Uterus (tissue), 4 donors: ENCODE measurements around the gene PITRM1. TPM values are rescaled to one million over a fixed set of nuclear protein-coding genes. Genes with fewer than 3 reads are reported as not detected.

Source experiments
- DNase-seq, 2 donors: peaks; one replicate each; pipeline ENCODE4 v3.0.0-alpha.2; 2019 to 2020
- H3K27ac ChIP-seq, 2 donors: fragments of 200-600 bp; sonication (generic); 1 replicate in 1 of 2; 2 replicates in 1 of 2; pipeline ENCODE4 v1.5.1; 2016 to 2018
- H3K27me3 ChIP-seq, 2 donors: fragments of 200-600 bp; sonication (generic); one replicate each; pipeline ENCODE4 v1.5.1; 2018 to 2019; ENCODE audit warnings: control low read depth in 1 of 2
- H3K36me3 ChIP-seq, 2 donors: fragments of 200-600 bp; sonication (generic); one replicate each; pipeline ENCODE4 v1.5.1; 2019; ENCODE audit warnings: control low read depth in 1 of 2
- H3K4me1 ChIP-seq, 2 donors: fragments of 200-600 bp; sonication (generic); one replicate each; pipeline ENCODE4 v1.5.1; 2018 to 2019; ENCODE audit warnings: control low read depth in 1 of 2
- H3K4me3 ChIP-seq, 2 donors: fragments of 200-600 bp; sonication (generic); 1 replicate in 1 of 2; 2 replicates in 1 of 2; pipeline ENCODE4 v1.5.1; 2018 to 2019; ENCODE audit warnings: mild to moderate bottlenecking in 1 of 2
- H3K9me3 ChIP-seq, 2 donors: fragments of 200-600 bp; sonication (generic); one replicate each; pipeline ENCODE4 v1.5.1; 2019; ENCODE audit warnings: control low read depth in 1 of 2
- POLR2A ChIP-seq, 2 donors: fragments of 450-650 bp; IDR thresholded peaks; one replicate each; pipeline ENCODE4 v1.6.1; 2016; ENCODE audit warnings: antibody characterized with exemption in 2 of 2, mild to moderate bottlenecking in 1 of 2, moderate library complexity in 1 of 2
- intact Hi-C: fragments of 100-400 bp; cut with DNase I; formaldehyde crosslinking; loops from one replicate; pipeline ENCODE4 v1.15.1; 2023; ENCODE audit warnings: low total_unique reads
- total RNA-seq, 4 donors: library from RNA; depleted of rRNA in 3 of 4; stranded (reverse); fragments of >200 nt in 3 of 4; gene quantifications; one replicate each; pipeline versions ENCODE4 v1.1.0 to v1.2.4, GENCODE V29; 2014 to 2023
- TF ChIP-seq, protein P1 (sequence below), 4 experiments: fragments of 200-600 bp in 2 of 4; fragments of 450-650 bp in 2 of 4; sonication (generic) in 2 of 4; IDR thresholded peaks; one replicate each; pipeline ENCODE4 v1.5.1; 2016 to 2019; ENCODE audit warnings: antibody characterized with exemption in 4 of 4, mild to moderate bottlenecking in 2 of 4, moderate library complexity in 1 of 4
- donor health status: DM: yes; HTN: yes; CAD: no.

PITRM1 gene
- total RNA-seq, 4 donors from 2014 or later: 37.4 to 100.0 (median 51.4) TPM

DNA sequence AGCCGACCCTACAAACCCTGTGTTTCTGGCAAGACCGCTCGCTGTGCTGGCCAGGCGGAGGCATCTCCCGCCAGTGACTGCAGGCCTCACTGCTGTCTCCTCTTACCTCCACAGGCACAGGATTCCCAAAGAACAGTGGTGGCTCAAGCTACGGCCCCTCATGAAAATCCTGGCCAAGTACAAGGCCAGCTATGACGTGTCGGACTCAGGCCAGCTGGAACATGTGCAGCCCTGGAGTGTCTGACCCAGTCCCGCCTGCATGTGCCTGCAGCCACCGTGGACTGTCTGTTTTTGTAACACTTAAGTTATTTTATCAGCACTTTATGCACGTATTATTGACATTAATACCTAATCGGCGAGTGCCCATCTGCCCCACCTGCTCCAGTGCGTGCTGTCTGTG is 36.2 kb downstream of the PITRM1 start:
- no peak overlapping the region for H3K4me3 ChIP-seq
- no peaks in the 10 kb centered on the region for H3K27me3 ChIP-seq
- H3K9me3 ChIP-seq: no peaks in the 10 kb centered on the region
- no peaks in the 10 kb centered on the region for H3K4me1 ChIP-seq
- H3K36me3 ChIP-seq: no peaks in the 10 kb centered on the region
- intact Hi-C loops: no loop called here
- peak in 1 of 2 donors; percentile 64 for DNase-seq
- TF ChIP-seq, protein P1, sequence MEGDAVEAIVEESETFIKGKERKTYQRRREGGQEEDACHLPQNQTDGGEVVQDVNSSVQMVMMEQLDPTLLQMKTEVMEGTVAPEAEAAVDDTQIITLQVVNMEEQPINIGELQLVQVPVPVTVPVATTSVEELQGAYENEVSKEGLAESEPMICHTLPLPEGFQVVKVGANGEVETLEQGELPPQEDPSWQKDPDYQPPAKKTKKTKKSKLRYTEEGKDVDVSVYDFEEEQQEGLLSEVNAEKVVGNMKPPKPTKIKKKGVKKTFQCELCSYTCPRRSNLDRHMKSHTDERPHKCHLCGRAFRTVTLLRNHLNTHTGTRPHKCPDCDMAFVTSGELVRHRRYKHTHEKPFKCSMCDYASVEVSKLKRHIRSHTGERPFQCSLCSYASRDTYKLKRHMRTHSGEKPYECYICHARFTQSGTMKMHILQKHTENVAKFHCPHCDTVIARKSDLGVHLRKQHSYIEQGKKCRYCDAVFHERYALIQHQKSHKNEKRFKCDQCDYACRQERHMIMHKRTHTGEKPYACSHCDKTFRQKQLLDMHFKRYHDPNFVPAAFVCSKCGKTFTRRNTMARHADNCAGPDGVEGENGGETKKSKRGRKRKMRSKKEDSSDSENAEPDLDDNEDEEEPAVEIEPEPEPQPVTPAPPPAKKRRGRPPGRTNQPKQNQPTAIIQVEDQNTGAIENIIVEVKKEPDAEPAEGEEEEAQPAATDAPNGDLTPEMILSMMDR (IDR thresholded peaks at IDR 0.05): no peak
- TF ChIP-seq POLR2A (IDR thresholded peaks at IDR 0.05): no peak
- H3K27ac ChIP-seq: no peak overlapping the region

GRCh38 chr10:3135006-3135405 is 37.6 kb downstream of the PITRM1 start:
- no peak for TF ChIP-seq POLR2A (IDR thresholded peaks at IDR 0.05)
- TF ChIP-seq, protein P1 (IDR thresholded peaks at IDR 0.05): no peak
- Histone ChIP-seq H3K4me3 (no peak overlapping the region), H3K4me1 (no peaks in the 10 kb centered on the region), H3K9me3 (no peaks in the 10 kb centered on the region), H3K27me3 (no peaks in the 10 kb centered on the region), H3K36me3 (no peaks in the 10 kb centered on the region), H3K27ac (no peak overlapping the region)
- no peak for DNase-seq
- intact Hi-C loops: no loop called here

GRCh38 chr10:3133948-3134347 is 38.6 kb downstream of the PITRM1 start:
- DNase-seq: no peak
- Histone ChIP-seq H3K9me3 (no peaks in the 10 kb centered on the region), H3K36me3 (no peaks in the 10 kb centered on the region), H3K27me3 (no peaks in the 10 kb centered on the region), H3K27ac (no peak overlapping the region), H3K4me3 (no peak overlapping the region), H3K4me1 (no peaks in the 10 kb centered on the region)
- intact Hi-C loops: no loop called here
- no peak for TF ChIP-seq POLR2A (IDR thresholded peaks at IDR 0.05)
- TF ChIP-seq, protein P1 (IDR thresholded peaks at IDR 0.05): no peak

- Histone ChIP-seq H3K4me3 (no peak overlapping the region), H3K36me3 (no peaks in the 10 kb centered on the region), H3K27me3 (no peaks in the 10 kb centered on the region), H3K9me3 (no peaks in the 10 kb centered on the region), H3K27ac (no peak overlapping the region), H3K4me1 (no peaks in the 10 kb centered on the region)
- TF ChIP-seq, protein P1 (IDR thresholded peaks at IDR 0.05): no peak
- no peak for TF ChIP-seq POLR2A (IDR thresholded peaks at IDR 0.05)
- intact Hi-C loops: no loop called here
- DNase-seq: no peak
Measured at GRCh38 chr10:3132036-3133025, 40.3 kb downstream of the PITRM1 start.

DNA sequence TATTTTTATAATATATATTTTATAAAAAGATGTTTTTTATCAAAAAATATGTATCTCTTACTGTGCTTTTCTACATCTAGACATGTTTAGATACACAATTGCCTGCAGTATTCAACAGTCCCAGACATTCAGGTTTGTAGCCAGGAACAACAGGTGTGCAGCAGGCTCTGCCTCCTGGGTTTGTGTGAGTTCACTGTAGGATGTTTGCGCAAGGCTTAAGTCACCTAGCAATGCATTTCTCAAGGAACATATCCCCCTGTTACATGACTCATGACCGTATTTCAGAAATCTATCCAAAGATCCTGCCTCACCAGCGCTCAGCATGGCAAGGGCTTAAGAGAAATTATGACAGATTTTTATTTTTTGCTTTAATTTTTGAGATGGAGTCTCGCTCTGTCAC is 41.5 kb downstream of the PITRM1 start:
- H3K4me1 ChIP-seq: peaks cover 0 to 3% of the 10 kb centered on the region in 2 donors
- no peaks in the 10 kb centered on the region for H3K27me3 ChIP-seq
- TF ChIP-seq, protein P1 (IDR thresholded peaks at IDR 0.05): no peak
- TF ChIP-seq POLR2A (IDR thresholded peaks at IDR 0.05): no peak
- H3K27ac ChIP-seq: no peak overlapping the region
- no peak for DNase-seq
- H3K9me3 ChIP-seq: no peaks in the 10 kb centered on the region
- no peak overlapping the region for H3K4me3 ChIP-seq
- intact Hi-C loops: no loop called here
- no peaks in the 10 kb centered on the region for H3K36me3 ChIP-seq
